Measurements from ENCODE around the gene ATP8B2.
"Not testable (repeated sequence)": the region's sequence is repeated elsewhere in the genome, so short reads cannot be mapped to it uniquely, and the experiment has no call there.

- not testable (repeated sequence) for TF ChIP-seq CTCF, POLR2A, EP300 (IDR thresholded peaks at IDR 0.05)
Observed at GRCh38 chr1:154287591-154287990, 37.7 kb upstream of the ATP8B2 start.
